Psoas muscle (tissue), 8 donors: ENCODE results near the gene OR8K5. TPM values are rescaled to one million over a fixed set of nuclear protein-coding genes. Genes with fewer than 3 reads are reported as not detected.

Source experiments
- ATAC-seq, 4 donors: fragments of 200-7000 bp; cut with Tn5 transposase; one replicate each; pipeline ENCODE4 v1.9.1; 2020; ENCODE audit warnings: moderate library complexity in 3 of 4, mild to moderate bottlenecking in 2 of 4
- DNase-seq, 2 donors: peaks; one replicate each; pipeline ENCODE4 v3.0.0-alpha.2; 2020
- H3K27ac ChIP-seq: fragments of 200-600 bp; one replicate; pipeline ENCODE4 v1.8.0; 2022
- H3K27me3 ChIP-seq, 3 donors: fragments of 200-600 bp in 1 of 3; one replicate each; pipeline versions ENCODE4 v1.6.1 to v1.8.0; 2013 to 2022; ENCODE audit warnings: low read length in 2 of 3, mild to moderate bottlenecking in 2 of 3, moderate library complexity in 1 of 3; ENCODE audit not compliant: insufficient read depth in 3 of 3
- H3K36me3 ChIP-seq, 2 donors: fragments of 200-600 bp in 1 of 2; one replicate each; pipeline versions ENCODE4 v1.6.1 to v1.8.0; 2013 to 2022; ENCODE audit warnings: low read depth in 1 of 2, mild to moderate bottlenecking in 1 of 2, moderate library complexity in 1 of 2; ENCODE audit not compliant: insufficient read depth in 1 of 2
- H3K4me1 ChIP-seq: fragments of 200-600 bp; one replicate; pipeline ENCODE4 v1.8.0; 2022
- H3K4me3 ChIP-seq: fragments of 200-600 bp; one replicate; pipeline ENCODE4 v1.8.0; 2022; ENCODE audit warnings: mild to moderate bottlenecking
- H3K9me3 ChIP-seq: fragments of 200-600 bp; one replicate; pipeline ENCODE4 v1.8.0; 2022
- WGBS, 3 donors: extraction: QIAGEN DNeasy Blood & Tissue Kit; methylation state at CpG; one replicate each; pipeline versions ENCODE4 v1.1.6 to v1.1.7; 2013; 5-methylcytosine and 5-hydroxymethylcytosine counted together
- intact Hi-C, 2 donors: fragments of 100-400 bp; cut with DNase I; formaldehyde crosslinking; loops; one replicate each; pipeline versions ENCODE4 v1.11.0 to v1.14.2; 2022
- polyA plus RNA-seq, 3 donors: library from polyadenylated mRNA; stranded (reverse); fragments of 200-250 nt; gene quantifications; one replicate each; pipeline ENCODE4 v1.2.3, GENCODE V29; 2013
- total RNA-seq, 4 donors: library from RNA; stranded (reverse); fragmentation: NEBNext Ultra II Directional in 2 of 4; extraction: Animal tissue kit (Norgen Biotek cat#: 25700) in 2 of 4; gene quantifications; one replicate each; pipeline versions ENCODE4 v1.2.1 to v1.2.4, GENCODE V29; 2021 to 2023
- TF ChIP-seq, protein P1 (sequence below): fragments of 200-600 bp; IDR thresholded peaks from one replicate; pipeline ENCODE4 v1.8.0; 2022; ENCODE audit warnings: antibody characterized with exemption
- donor health status: healthy with polysubstance abuse.
- donor health status: DM: no; HTN: no; CAD: no; lungs with moderate emphysema.
- donor health status: Bipolar disorder and iron deficiency.
- donor health status: healthy.
- donor health status: DM: yes; HTN: yes; CAD: no.
- donor health status: DM: no; HTN: no; CAD: no.
- donor health status: DM: no; HTN: no; CAD: no.
- donor health status: DM: yes; HTN: yes; CAD: no.

The OR8K5 gene
- total and polyA plus RNA-seq, 7 donors, result not detected

DNA sequence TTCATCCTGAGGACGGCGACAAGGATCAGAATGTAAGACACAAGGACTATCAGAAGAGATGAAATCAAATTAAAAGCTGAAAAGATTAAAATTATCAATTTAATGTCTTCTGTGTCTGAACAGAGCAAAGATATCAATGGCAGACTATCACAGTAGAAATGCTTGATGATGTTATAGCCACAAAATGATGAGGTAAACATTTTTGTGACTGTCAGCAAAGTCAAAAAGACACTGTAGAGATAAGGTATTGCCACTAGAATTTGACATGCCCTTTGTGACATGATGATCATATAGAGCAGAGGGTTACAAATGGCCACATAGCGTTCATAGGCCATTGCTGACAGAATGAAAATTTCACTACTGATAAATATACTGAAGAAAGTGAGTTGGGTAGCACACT is 28.5 kb upstream of the OR8K5 start:
- WGBS, 3 donors, result 85 to 91% (median 88%) methylated on average over 3 of the region's 3 CpGs
- intact Hi-C loops, result no loop called here
- H3K4me1 ChIP-seq, result no peaks in the 10 kb centered on the region
- no peak for DNase-seq
- TF ChIP-seq, protein P1, sequence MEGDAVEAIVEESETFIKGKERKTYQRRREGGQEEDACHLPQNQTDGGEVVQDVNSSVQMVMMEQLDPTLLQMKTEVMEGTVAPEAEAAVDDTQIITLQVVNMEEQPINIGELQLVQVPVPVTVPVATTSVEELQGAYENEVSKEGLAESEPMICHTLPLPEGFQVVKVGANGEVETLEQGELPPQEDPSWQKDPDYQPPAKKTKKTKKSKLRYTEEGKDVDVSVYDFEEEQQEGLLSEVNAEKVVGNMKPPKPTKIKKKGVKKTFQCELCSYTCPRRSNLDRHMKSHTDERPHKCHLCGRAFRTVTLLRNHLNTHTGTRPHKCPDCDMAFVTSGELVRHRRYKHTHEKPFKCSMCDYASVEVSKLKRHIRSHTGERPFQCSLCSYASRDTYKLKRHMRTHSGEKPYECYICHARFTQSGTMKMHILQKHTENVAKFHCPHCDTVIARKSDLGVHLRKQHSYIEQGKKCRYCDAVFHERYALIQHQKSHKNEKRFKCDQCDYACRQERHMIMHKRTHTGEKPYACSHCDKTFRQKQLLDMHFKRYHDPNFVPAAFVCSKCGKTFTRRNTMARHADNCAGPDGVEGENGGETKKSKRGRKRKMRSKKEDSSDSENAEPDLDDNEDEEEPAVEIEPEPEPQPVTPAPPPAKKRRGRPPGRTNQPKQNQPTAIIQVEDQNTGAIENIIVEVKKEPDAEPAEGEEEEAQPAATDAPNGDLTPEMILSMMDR, result no peak
- no peak overlapping the region for H3K4me3 ChIP-seq
- H3K27ac ChIP-seq, result no peak overlapping the region
- H3K27me3 ChIP-seq, result no peaks in the 10 kb centered on the region
- ATAC-seq, result no peak
- H3K36me3 ChIP-seq, result no peaks in the 10 kb centered on the region
- no peaks in the 10 kb centered on the region for H3K9me3 ChIP-seq

DNA sequence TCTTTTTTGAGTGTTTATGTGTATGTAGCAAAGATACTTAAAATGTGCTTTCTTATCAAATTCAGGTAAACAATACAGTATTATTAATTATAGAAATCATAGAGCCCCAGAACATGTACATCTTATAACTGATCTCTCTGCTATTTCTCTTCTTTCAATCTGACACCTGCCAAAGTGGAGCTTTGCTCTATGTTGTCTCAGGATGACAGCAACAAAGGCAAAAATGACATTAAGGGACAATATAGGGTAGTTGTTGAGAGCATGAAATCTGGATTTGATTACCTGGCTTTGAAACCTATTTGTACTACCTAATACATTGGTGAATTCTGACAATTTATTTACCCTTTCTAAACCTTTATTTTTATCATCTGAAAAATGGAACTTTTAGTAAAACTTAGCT is 23.3 kb upstream of the OR8K5 start:
- Histone ChIP-seq H3K27me3 (no peaks in the 10 kb centered on the region), H3K9me3 (peaks cover 20% of the 10 kb centered on the region)
- no peak for ATAC-seq

DNA sequence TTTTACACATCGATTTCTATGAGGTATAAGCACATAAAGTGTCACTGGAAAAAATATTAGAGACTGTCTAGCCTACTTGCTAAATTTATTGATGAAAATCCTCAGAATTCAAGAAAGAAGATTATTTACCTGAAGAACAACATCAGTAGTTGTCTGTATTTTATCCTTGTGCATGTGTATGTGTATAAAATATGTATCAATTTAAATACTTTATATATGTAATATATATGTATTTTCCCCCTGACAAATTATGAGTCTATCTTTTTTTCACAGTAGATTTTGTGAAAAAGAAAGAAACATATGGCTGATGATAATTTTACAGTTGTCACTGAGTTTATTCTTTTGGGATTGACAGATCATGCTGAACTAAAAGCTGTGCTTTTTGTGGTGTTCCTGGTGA is 16.2 kb upstream of the OR8K5 start, which contains the start of gene OR5J2:
Gene OR5J2 (plus strand): TSS at position 301 of the 400 bp plus-strand sequence. CDS start 0 bp downstream, at position 301.
- Histone ChIP-seq H3K27me3 (no peaks in the 10 kb centered on the region), H3K27ac (no peak within 1 kb of the TSS), H3K9me3 (peaks cover 21% of the 10 kb centered on the region), H3K36me3 (no peaks in the 10 kb centered on the region), H3K4me1 (no peaks in the 10 kb centered on the region), H3K4me3 (no peak within 1 kb of the TSS)
- TF ChIP-seq, protein P1, result no peak
- no peak for DNase-seq
- WGBS, 3 donors, result 57 to 64% (median 64%) methylated on average over 1 of the region's 1 CpG
- no peak for ATAC-seq
- intact Hi-C loops, result no loop called here

More for the DNA sequence above, 23.3 kb upstream of the OR8K5 start:
- TF ChIP-seq, protein P1, result no peak
- H3K4me1 ChIP-seq, result no peaks in the 10 kb centered on the region
- no peak overlapping the region for H3K27ac ChIP-seq
- H3K4me3 ChIP-seq, result no peak overlapping the region
- intact Hi-C loops, result no loop called here
- DNase-seq, result no peak
- H3K36me3 ChIP-seq, result no peaks in the 10 kb centered on the region

DNA sequence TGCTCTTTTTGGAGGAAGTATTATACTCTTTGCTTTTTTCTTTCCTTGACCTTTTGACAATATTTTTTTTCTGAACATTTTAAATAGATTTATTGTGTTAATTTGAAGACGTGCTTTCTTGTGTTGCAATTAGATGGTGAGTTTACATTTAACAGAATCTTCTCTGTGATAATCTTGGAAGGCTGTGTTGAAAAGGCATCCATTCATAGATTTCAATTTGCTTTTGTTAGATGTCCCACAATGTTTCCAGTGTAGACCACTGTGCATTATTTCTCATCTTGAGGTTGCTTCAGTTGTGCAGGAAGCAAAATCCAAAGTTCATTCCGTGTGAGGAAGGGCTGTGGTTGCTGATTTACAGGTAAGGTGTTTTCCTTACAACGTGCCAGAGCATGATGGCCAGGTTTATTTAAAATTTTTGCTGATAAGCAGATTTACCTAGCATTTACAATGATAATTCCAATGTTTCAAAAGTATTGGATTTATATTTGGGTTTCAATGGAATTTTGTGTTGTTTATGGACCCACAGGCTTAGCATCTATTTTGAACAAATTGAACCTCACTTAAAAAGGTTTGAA is 12.2 kb upstream of the OR8K5 start:
- Histone ChIP-seq H3K9me3 (no peaks in the 10 kb centered on the region), H3K4me3 (no peak overlapping the region), H3K27me3 (no peaks in the 10 kb centered on the region), H3K4me1 (no peaks in the 10 kb centered on the region), H3K36me3 (no peaks in the 10 kb centered on the region), H3K27ac (no peak overlapping the region)
- TF ChIP-seq, protein P1, result no peak
- intact Hi-C loops, result no loop called here
- WGBS, 3 donors, result 57 to 65% (median 65%) methylated on average over 3 of the region's 3 CpGs
- DNase-seq (no peak), ATAC-seq (no peak)

DNA sequence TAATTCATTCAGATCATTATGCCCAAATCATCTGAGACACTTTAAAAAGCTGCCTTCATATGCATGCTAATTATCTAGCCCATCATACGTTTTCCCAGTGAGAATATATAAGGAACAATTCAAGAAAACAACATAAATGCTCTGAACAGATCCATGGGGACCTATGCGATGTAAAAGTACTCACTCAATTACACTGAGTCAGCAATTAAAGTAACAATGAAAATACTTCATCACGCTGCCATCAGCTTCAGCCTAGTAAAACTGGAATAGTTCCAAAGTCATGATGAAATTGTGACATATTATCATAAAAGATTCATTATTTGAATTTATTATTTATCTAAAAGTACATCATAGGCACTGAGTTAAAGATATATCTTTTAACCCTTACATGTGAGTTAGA is 3.7 kb upstream of the OR8K5 start:
- H3K27me3 ChIP-seq, result no peaks in the 10 kb centered on the region
- ATAC-seq (no peak), DNase-seq (no peak)
- no peaks in the 10 kb centered on the region for H3K36me3 ChIP-seq
- H3K4me1 ChIP-seq, result no peaks in the 10 kb centered on the region
- H3K9me3 ChIP-seq, result no peaks in the 10 kb centered on the region
- intact Hi-C loops, result no loop called here
- 35 to 63% (median 48%) methylated on average over 3 of the region's 3 CpGs for WGBS, 3 donors
- TF ChIP-seq, protein P1, result no peak
- no peak overlapping the region for H3K4me3 ChIP-seq
- no peak overlapping the region for H3K27ac ChIP-seq
